ENCODE results near the gene AMN1. TPM values are rescaled to one million over a fixed set of nuclear protein-coding genes. Genes with fewer than 3 reads are reported as not detected.
A peak's percentile ranks its signal among the peaks of the same experiment; 100 is the strongest.
"Not testable (repeated sequence)": the region's sequence is repeated elsewhere in the genome, so short reads cannot be mapped to it uniquely, and the experiment has no call there.

Gene AMN1
- total RNA-seq, 1 experiment from 2014 or later = 26.9 TPM

DNA sequence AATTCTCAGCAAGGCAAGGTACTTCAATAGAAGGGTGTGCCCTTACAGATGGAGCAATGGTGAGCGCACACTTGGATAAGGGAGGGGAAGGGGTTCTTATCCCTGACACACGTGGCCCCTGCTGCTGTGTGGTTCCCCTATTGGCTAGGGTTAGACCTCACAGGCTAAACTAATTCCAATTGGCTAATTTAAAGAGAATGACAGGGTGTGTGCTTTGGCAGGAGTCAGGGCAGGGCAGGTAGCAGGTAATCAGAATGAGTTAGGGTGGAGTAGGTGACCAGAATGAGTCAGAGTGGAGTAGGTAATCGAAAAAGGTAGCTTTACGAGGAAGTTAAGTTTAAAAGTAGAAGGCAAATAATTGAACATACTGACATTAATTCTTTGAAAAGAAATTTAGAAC lies 15.5 kb upstream of the AMN1 start:
- POLR2A ChIA-PET = interaction anchor here (0.8 to 4.2 kb wide), 3 partner anchors 11 to 15 kb away, joined by 3 to 41 read pairs (median 4); partner anchors contain the start of gene AMN1
- H3K4me2 ChIP-seq (ENCODE audit: low read length) = peak overlapping the region; percentile 70
- intact Hi-C loops (cut with micrococcal nuclease) = not testable (repeated sequence)

GRCh38 chr12:31742891-31743290 lies 14.1 kb upstream of the AMN1 start:
- Histone ChIP-seq H3K9me2 (ENCODE audit: insufficient read depth) (no peaks in the 10 kb centered on the region), H3K9me3 (ENCODE audit: control insufficient read depth in 1 of 2, insufficient read depth in 1 of 2, low read depth in 1 of 2, low read length in 2 of 2) (no peaks in the 10 kb centered on the region), H3K27me3 (ENCODE audit: insufficient read depth, low read length) (no peaks in the 10 kb centered on the region), H3K9ac (ENCODE audit: low read length) (no peak overlapping the region), H3K79me2 (ENCODE audit: insufficient read depth, low read length) (no peaks in the 10 kb centered on the region), H3K4me3 (replicated peaks in 1 of 2; ENCODE audit: low read depth in 1 of 2, low read length in 2 of 2) (no peak overlapping the region), H3K36me3 (ENCODE audit: control insufficient read depth in 1 of 2, insufficient read depth in 2 of 2, low read length in 2 of 2) (no peaks in the 10 kb centered on the region), H3K27ac (ENCODE audit: low read depth, low read length) (no peak overlapping the region), H3K4me2 (ENCODE audit: low read length) (no peak overlapping the region), H2AFZ (ENCODE audit: low read depth, low read length, poor library complexity, severe bottlenecking) (no peak overlapping the region), H4K20me1 (ENCODE audit: insufficient read depth) (no peaks in the 10 kb centered on the region), H3K4me1 (ENCODE audit: control insufficient read depth in 1 of 2, insufficient read depth in 2 of 2, low read length in 2 of 2) (peaks cover 48 to 70% of the 10 kb centered on the region in 2 experiments)
- intact Hi-C loops (cut with micrococcal nuclease) = no loop called here
- no peak for DNase-seq (ENCODE audit: low read depth, low spot score)
- CTCF ChIA-PET = no interaction called here
- BruUV-seq (replicated peaks) = no TSS peak
- no peak for ATAC-seq
- POLR2A ChIA-PET = interaction anchor here (1.2 to 1.8 kb wide), 2 partner anchors 8 to 10 kb away, joined by 3 to 8 read pairs; no protein-coding TSS in a partner anchor
- RAD21 ChIA-PET (ENCODE audit: low non-redundant PET in 1 of 2, low total read pairs in 2 of 2, uncharacterized antibody in 2 of 2, unreplicated experiment in 2 of 2) = no interaction called here
- TF ChIP-seq EZH2 (IDR thresholded peaks at IDR 0.05) (no peak), ZBTB33 (IDR thresholded peaks at IDR 0.05; ENCODE audit: extremely low read depth, insufficient replicate concordance, low read length) (no peak), ELF1 (IDR thresholded peaks at IDR 0.05; ENCODE audit: borderline replicate concordance, low read depth) (no peak), CBX3 (IDR thresholded peaks at IDR 0.05; ENCODE audit: low read depth) (no peak), SIN3A (IDR thresholded peaks at IDR 0.05; ENCODE audit: low read depth) (no peak), POLR2AphosphoS5 (IDR thresholded peaks at IDR 0.05; ENCODE audit: low read depth, low read length) (no peak), CEBPB (IDR thresholded peaks at IDR 0.05; ENCODE audit: low read depth) (no peak), EZH2phosphoT487 (IDR thresholded peaks at IDR 0.05; ENCODE audit: borderline replicate concordance) (no peak), JUND (IDR thresholded peaks at IDR 0.05) (no peak), ZFX (IDR thresholded peaks at IDR 0.05) (no peak)
- TF ChIP-seq, protein P1, sequence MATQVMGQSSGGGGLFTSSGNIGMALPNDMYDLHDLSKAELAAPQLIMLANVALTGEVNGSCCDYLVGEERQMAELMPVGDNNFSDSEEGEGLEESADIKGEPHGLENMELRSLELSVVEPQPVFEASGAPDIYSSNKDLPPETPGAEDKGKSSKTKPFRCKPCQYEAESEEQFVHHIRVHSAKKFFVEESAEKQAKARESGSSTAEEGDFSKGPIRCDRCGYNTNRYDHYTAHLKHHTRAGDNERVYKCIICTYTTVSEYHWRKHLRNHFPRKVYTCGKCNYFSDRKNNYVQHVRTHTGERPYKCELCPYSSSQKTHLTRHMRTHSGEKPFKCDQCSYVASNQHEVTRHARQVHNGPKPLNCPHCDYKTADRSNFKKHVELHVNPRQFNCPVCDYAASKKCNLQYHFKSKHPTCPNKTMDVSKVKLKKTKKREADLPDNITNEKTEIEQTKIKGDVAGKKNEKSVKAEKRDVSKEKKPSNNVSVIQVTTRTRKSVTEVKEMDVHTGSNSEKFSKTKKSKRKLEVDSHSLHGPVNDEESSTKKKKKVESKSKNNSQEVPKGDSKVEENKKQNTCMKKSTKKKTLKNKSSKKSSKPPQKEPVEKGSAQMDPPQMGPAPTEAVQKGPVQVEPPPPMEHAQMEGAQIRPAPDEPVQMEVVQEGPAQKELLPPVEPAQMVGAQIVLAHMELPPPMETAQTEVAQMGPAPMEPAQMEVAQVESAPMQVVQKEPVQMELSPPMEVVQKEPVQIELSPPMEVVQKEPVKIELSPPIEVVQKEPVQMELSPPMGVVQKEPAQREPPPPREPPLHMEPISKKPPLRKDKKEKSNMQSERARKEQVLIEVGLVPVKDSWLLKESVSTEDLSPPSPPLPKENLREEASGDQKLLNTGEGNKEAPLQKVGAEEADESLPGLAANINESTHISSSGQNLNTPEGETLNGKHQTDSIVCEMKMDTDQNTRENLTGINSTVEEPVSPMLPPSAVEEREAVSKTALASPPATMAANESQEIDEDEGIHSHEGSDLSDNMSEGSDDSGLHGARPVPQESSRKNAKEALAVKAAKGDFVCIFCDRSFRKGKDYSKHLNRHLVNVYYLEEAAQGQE (IDR thresholded peaks at IDR 0.05; ENCODE audit: low read depth) = no peak
- TF ChIP-seq, protein P2, sequence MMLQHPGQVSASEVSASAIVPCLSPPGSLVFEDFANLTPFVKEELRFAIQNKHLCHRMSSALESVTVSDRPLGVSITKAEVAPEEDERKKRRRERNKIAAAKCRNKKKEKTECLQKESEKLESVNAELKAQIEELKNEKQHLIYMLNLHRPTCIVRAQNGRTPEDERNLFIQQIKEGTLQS (IDR thresholded peaks at IDR 0.05) = no peak

More for the DNA sequence above, 15.5 kb upstream of the AMN1 start:
- H3K36me3 ChIP-seq (ENCODE audit: control insufficient read depth in 1 of 2, insufficient read depth in 2 of 2, low read length in 2 of 2); H3K27me3 ChIP-seq (ENCODE audit: insufficient read depth, low read length); H3K9me2 ChIP-seq (ENCODE audit: insufficient read depth); RAD21 ChIA-PET (ENCODE audit: low non-redundant PET in 1 of 2, low total read pairs in 2 of 2, uncharacterized antibody in 2 of 2, unreplicated experiment in 2 of 2); H3K9me3 ChIP-seq (ENCODE audit: control insufficient read depth in 1 of 2, insufficient read depth in 1 of 2, low read depth in 1 of 2, low read length in 2 of 2); H3K79me2 ChIP-seq (ENCODE audit: insufficient read depth, low read length); H4K20me1 ChIP-seq (ENCODE audit: insufficient read depth); BruUV-seq (replicated peaks); H2AFZ ChIP-seq (ENCODE audit: low read depth, low read length, poor library complexity, severe bottlenecking): not testable (repeated sequence)
- peak; percentile 45; the same call in 1 of the 2 replicates for TF ChIP-seq POLR2AphosphoS5 (IDR thresholded peaks at IDR 0.05; ENCODE audit: low read depth, low read length)
- peak; percentile 66 for TF ChIP-seq FOSL1 (IDR thresholded peaks at IDR 0.05; ENCODE audit: low read depth)
- peak; percentile 71; the same call in 1 of the 2 replicates for TF ChIP-seq MAX (IDR thresholded peaks at IDR 0.05)
- peak; percentile 76; the same call in 1 of the 2 replicates for TF ChIP-seq CBX3 (IDR thresholded peaks at IDR 0.05; ENCODE audit: low read depth)
- TF ChIP-seq SP1 (IDR thresholded peaks at IDR 0.05; ENCODE audit: low read depth) = peak; percentile 82; the same call in 1 of the 2 replicates
- TF ChIP-seq JUND (IDR thresholded peaks at IDR 0.05) = peak; percentile 65
- TF ChIP-seq RAD21 (IDR thresholded peaks at IDR 0.05; ENCODE audit: low read depth) = 0 out of 2 replicates have a peak, but pooled peaks have one; percentile 2
- Histone ChIP-seq H3K4me1 (ENCODE audit: control insufficient read depth in 1 of 2, insufficient read depth in 2 of 2, low read length in 2 of 2) (peaks cover 58 to 85% of the 10 kb centered on the region in 2 experiments), H3K4me3 (replicated peaks in 1 of 2; ENCODE audit: low read depth in 1 of 2, low read length in 2 of 2) (peak overlapping the region in 1 of 2 experiments; percentile 17; a peak in 1 of 4 replicates), H3K27ac (ENCODE audit: low read depth, low read length) (peak overlapping the region; percentile 65), H3K9ac (ENCODE audit: low read length) (peak overlapping the region; percentile 61)
- DNase-seq (ENCODE audit: low read depth, low spot score) = peak; percentile 82
- CTCF ChIA-PET = interaction anchor here (0.7 kb wide), 1 partner anchor 11 kb away, joined by 3 read pairs; no protein-coding TSS in a partner anchor
- ATAC-seq = peak; percentile 47
